Body of pancreas (tissue), 4 donors: ENCODE results near the gene LCN6. TPM values are rescaled to one million over a fixed set of nuclear protein-coding genes. Genes with fewer than 3 reads are reported as not detected.

Experiments
- ATAC-seq: fragments of 150-250 bp; one replicate; pipeline ENCODE4 v1.9.1; 2016
- DNase-seq, 4 donors: peaks; one replicate each; pipeline ENCODE4 v3.0.0-alpha.2; 2019
- H3K27ac ChIP-seq, 4 donors: fragments of 200-600 bp; sonication (generic); 1 replicate in 3 of 4; 2 replicates in 1 of 4; pipeline versions ENCODE4 v1.5.1 to v1.6.1; 2016 to 2019; ENCODE audit warnings: mild to moderate bottlenecking in 1 of 4, mixed read lengths in 1 of 4, moderate library complexity in 1 of 4
- H3K27me3 ChIP-seq, 2 donors: fragments of 200-600 bp; sonication (generic); one replicate each; pipeline ENCODE4 v1.6.0; 2016; ENCODE audit warnings: mild to moderate bottlenecking in 1 of 2
- H3K36me3 ChIP-seq, 2 donors: fragments of 200-600 bp; sonication (generic); replicated peaks in 1 of 2; 2 replicates each; pipeline ENCODE4 v1.5.1; 2016; ENCODE audit warnings: low read depth in 2 of 2; ENCODE audit not compliant: insufficient read depth in 1 of 2
- H3K4me1 ChIP-seq: fragments of 200-600 bp; sonication (generic); one replicate; pipeline ENCODE4 v1.6.0; 2016
- H3K4me3 ChIP-seq, 2 donors: fragments of 200-600 bp; sonication (generic); 1 replicate in 1 of 2; 2 replicates in 1 of 2; pipeline ENCODE4 v1.5.1; 2016 to 2019
- H3K9me3 ChIP-seq, 3 donors: fragments of 200-600 bp; sonication (generic); 1 replicate in 2 of 3; 2 replicates in 1 of 3; pipeline ENCODE4 v1.5.1; 2016
- CTCF ChIP-seq, 7 experiments: fragments of 450-650 bp in 4 of 7; fragments of 200-600 bp in 3 of 7; sonication (generic) in 3 of 7; IDR thresholded peaks; one replicate each; pipeline ENCODE4 v1.5.1; 2016 to 2019; ENCODE audit warnings: antibody characterized with exemption in 7 of 7
- POLR2A ChIP-seq, 3 donors: fragments of 450-650 bp; IDR thresholded peaks; one replicate each; pipeline ENCODE4 v1.6.1; 2016; ENCODE audit warnings: antibody characterized with exemption in 3 of 3, mild to moderate bottlenecking in 2 of 3
- WGBS, 2 donors: methylation state at CpG; one replicate each; pipeline ENCODE4 v1.1.5; 2017; 5-methylcytosine and 5-hydroxymethylcytosine counted together
- intact Hi-C: fragments of 100-400 bp; cut with DNase I; formaldehyde crosslinking; loops from one replicate; pipeline ENCODE4 v1.15.1; 2023
- total RNA-seq, 2 donors: library from RNA; depleted of rRNA; stranded (reverse); fragments of >200 nt; gene quantifications; one replicate each; pipeline ENCODE4 v1.1.0, GENCODE V29; 2016

The LCN6 gene
- total RNA-seq, 2 donors from 2014 or later, result not detected

GRCh38 chr9:136747161-136748060 is 914 bp downstream of the LCN6 start:
- TF ChIP-seq POLR2A (IDR thresholded peaks at IDR 0.05) (no peak), CTCF (IDR thresholded peaks at IDR 0.05) (no peak)
- Histone ChIP-seq H3K4me3 (no peak overlapping the region), H3K27ac (no peak overlapping the region), H3K9me3 (no peaks in the 10 kb centered on the region), H3K36me3 (no peaks in the 10 kb centered on the region), H3K4me1 (peaks cover 22% of the 10 kb centered on the region), H3K27me3 (no peaks in the 10 kb centered on the region)
- no peak for ATAC-seq
- WGBS, 2 donors, result 94 to 95% methylated on average over 20 to 21 of the region's 22 CpGs
- intact Hi-C loops, result no loop called here
- DNase-seq, result no peak

DNA sequence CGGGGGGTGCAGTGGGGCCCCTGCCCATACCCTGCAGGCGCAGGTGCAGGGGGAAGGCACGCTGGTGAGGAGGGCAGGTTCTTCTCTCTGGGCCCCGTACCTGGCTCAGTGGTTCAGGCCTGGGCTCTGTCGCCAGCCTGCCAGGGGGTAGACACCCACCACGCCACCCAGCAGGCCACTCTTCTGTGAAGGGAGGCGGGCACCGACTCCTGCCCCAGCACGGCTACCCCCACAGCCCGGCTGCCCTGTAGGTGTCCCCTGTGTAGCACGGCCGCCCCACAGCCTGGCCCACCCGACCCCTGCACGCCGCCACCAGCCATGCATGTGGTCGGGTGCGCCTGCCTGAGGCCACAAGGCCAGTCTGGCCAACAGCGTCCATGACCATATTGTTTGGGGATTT is 1.7 kb downstream of the LCN6 start:
- H3K4me3 ChIP-seq, result no peak overlapping the region
- H3K27me3 ChIP-seq, result peaks cover 0 to 6% of the 10 kb centered on the region in 2 donors
- H3K36me3 ChIP-seq, result no peaks in the 10 kb centered on the region
- DNase-seq (no peak), ATAC-seq (no peak)
- intact Hi-C loops, result no loop called here
- no peaks in the 10 kb centered on the region for H3K9me3 ChIP-seq
- H3K27ac ChIP-seq, result no peak overlapping the region
- 90 to 100% methylated on average over 1 to 18 of the region's 18 CpGs for WGBS, 2 donors
- no peak for TF ChIP-seq POLR2A (IDR thresholded peaks at IDR 0.05)
- no peak for TF ChIP-seq CTCF (IDR thresholded peaks at IDR 0.05)
- H3K4me1 ChIP-seq, result peaks cover 30% of the 10 kb centered on the region

DNA sequence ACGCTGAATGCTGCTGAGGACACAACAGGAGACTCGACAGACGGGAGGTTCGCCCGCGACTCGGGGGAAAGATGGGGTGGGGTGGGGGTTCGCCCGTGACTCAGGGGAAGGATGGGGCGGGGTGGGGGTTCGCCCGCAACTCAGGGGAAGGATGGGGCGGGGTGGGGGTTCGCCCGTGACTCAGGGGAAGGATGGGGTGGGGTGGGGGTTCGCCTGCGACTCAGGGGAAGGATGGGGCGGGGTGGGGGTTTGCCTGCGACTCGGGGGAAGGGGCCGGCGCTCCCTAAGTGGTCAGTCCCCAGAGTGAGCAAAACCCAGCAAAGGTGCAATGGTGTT is 2.2 kb downstream of the LCN6 start:
- ATAC-seq (no peak), DNase-seq (no peak)
- intact Hi-C loops, result no loop called here
- Histone ChIP-seq H3K4me3 (no peak overlapping the region), H3K36me3 (no peaks in the 10 kb centered on the region), H3K4me1 (peaks cover 35% of the 10 kb centered on the region), H3K27ac (no peak overlapping the region), H3K9me3 (no peaks in the 10 kb centered on the region), H3K27me3 (peaks cover 0 to 11% of the 10 kb centered on the region in 2 donors)
- TF ChIP-seq CTCF (IDR thresholded peaks at IDR 0.05), result no peak
- TF ChIP-seq POLR2A (IDR thresholded peaks at IDR 0.05), result no peak
- 81 to 84% methylated on average over 5 to 19 of the region's 22 CpGs for WGBS, 2 donors

DNA sequence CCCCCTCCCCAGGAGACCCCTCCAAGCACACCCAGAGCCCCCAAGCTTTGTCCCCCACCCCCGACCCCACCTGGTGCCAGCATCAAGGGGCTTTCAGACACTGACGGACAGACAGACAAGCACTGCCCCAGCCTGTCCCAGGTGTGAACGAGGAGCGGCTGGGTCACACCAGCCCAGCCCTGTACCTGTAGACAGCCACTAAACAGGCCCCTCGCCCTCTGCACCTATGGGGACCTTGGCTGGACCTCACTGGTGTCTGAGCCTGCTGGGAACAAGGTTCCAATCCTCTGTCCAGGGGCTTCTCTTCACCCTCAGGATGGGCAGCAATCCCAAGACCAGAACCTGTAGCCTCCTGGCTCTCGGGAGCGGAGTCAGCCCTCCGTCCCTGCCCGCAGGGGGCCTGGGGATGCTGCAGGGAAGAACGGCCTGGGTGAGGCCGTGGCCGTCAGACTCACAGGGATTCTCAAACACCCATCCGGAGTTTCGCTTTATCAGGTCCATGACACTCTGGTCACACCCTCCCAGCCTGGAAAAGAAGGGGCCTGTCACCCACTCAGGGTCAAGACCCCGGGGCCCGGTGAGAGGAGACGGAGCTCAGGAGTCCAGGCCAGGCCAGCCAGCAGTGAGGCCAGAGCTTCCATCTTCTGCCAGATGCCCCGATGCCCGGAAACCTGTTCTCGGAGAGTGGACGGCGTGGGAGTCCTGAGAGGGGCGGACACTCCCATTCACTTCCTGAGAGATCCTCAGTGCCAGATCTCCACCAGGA is 2.8 kb downstream of the LCN6 start:
- H3K27ac ChIP-seq, result no peak overlapping the region
- intact Hi-C loops, result no loop called here
- no peaks in the 10 kb centered on the region for H3K36me3 ChIP-seq
- no peak for DNase-seq
- WGBS, 2 donors, result 90 to 92% methylated on average over 5 to 23 of the region's 23 CpGs
- TF ChIP-seq POLR2A (IDR thresholded peaks at IDR 0.05) (no peak), CTCF (IDR thresholded peaks at IDR 0.05) (no peak)
- ATAC-seq, result no peak
- peaks cover 0 to 14% of the 10 kb centered on the region in 2 donors for H3K27me3 ChIP-seq
- no peaks in the 10 kb centered on the region for H3K9me3 ChIP-seq
- no peak overlapping the region for H3K4me3 ChIP-seq
- H3K4me1 ChIP-seq, result peaks cover 41% of the 10 kb centered on the region
